H9 (cell line): ENCODE data around the gene CPXM1. TPM values are rescaled to one million over a fixed set of nuclear protein-coding genes. Genes with fewer than 3 reads are reported as not detected.

ENCODE experiments used
- DNase-seq: peaks from one replicate; pipeline ENCODE4 v3.0.0-alpha.2; 2017
- H2AFZ ChIP-seq: one replicate; pipeline ENCODE4 v1.6.1; 2013; ENCODE audit warnings: mild to moderate bottlenecking, low read length, control low read depth, moderate library complexity
- H2AK5ac ChIP-seq: 2 replicates; pipeline ENCODE4 v1.6.1; 2013; ENCODE audit warnings: low read length, control low read depth, mixed read lengths; ENCODE audit not compliant: insufficient read length
- H2BK120ac ChIP-seq: one replicate; pipeline ENCODE4 v1.6.1; 2013; ENCODE audit warnings: low read depth, mild to moderate bottlenecking, low read length, control low read depth, inconsistent platforms; ENCODE audit not compliant: poor library complexity, severe bottlenecking
- H2BK12ac ChIP-seq: 2 replicates; pipeline ENCODE4 v1.6.1; 2013; ENCODE audit warnings: low read length, control low read depth, mixed read lengths, low read depth; ENCODE audit not compliant: insufficient read length
- H2BK15ac ChIP-seq: 2 replicates; pipeline ENCODE4 v1.6.1; 2013; ENCODE audit warnings: low read depth, low read length, control low read depth
- H2BK20ac ChIP-seq: one replicate; pipeline ENCODE4 v1.6.1; 2013; ENCODE audit warnings: low read depth, mild to moderate bottlenecking, low read length, control low read depth, inconsistent platforms; ENCODE audit not compliant: poor library complexity, severe bottlenecking
- H2BK5ac ChIP-seq: 2 replicates; pipeline ENCODE4 v1.6.1; 2013; ENCODE audit warnings: low read length, control low read depth, mixed read lengths; ENCODE audit not compliant: insufficient read length
- H3K14ac ChIP-seq: 2 replicates; pipeline ENCODE4 v1.6.1; 2013; ENCODE audit warnings: low read length, control low read depth; ENCODE audit not compliant: insufficient read depth
- H3K18ac ChIP-seq: 2 replicates; pipeline ENCODE4 v1.6.1; 2013; ENCODE audit warnings: low read depth, mild to moderate bottlenecking, mixed read lengths, low read length, control low read depth; ENCODE audit not compliant: insufficient read length
- H3K23ac ChIP-seq: 2 replicates; pipeline ENCODE4 v1.6.1; 2013; ENCODE audit warnings: low read length, control low read depth, mixed read lengths, low read depth; ENCODE audit not compliant: insufficient read length
- H3K23me2 ChIP-seq: 2 replicates; pipeline ENCODE4 v1.6.1; 2013; ENCODE audit warnings: low read depth, mild to moderate bottlenecking, mixed read lengths, low read length, control low read depth; ENCODE audit not compliant: insufficient read length, poor library complexity, severe bottlenecking
- H3K27ac ChIP-seq: 2 replicates; pipeline ENCODE4 v1.5.1; 2013; ENCODE audit warnings: low read length, control low read depth, mixed read lengths, low read depth; ENCODE audit not compliant: insufficient read length
- H3K27me3 ChIP-seq: 2 replicates; pipeline ENCODE4 v1.6.1; 2013; ENCODE audit warnings: low read length, control low read depth, inconsistent platforms; ENCODE audit not compliant: insufficient read depth
- H3K4ac ChIP-seq: 2 replicates; pipeline ENCODE4 v1.6.1; 2013; ENCODE audit warnings: low read depth, mild to moderate bottlenecking, control low read depth, inconsistent platforms, low read length, moderate library complexity
- H3K4me1 ChIP-seq: 2 replicates; pipeline ENCODE4 v1.6.1; 2013; ENCODE audit warnings: low read length, control low read depth, inconsistent platforms; ENCODE audit not compliant: insufficient read depth
- H3K4me2 ChIP-seq: 2 replicates; pipeline ENCODE4 v1.6.1; 2013; ENCODE audit warnings: low read length, control low read depth, mixed read lengths; ENCODE audit not compliant: insufficient read length, insufficient read depth
- H3K56ac ChIP-seq: 2 replicates; pipeline ENCODE4 v1.6.1; 2013; ENCODE audit warnings: low read depth, mild to moderate bottlenecking, mixed read lengths, low read length, control low read depth; ENCODE audit not compliant: insufficient read length
- H3K79me1 ChIP-seq: 2 replicates; pipeline ENCODE4 v1.6.1; 2013; ENCODE audit warnings: low read depth, mild to moderate bottlenecking, moderate library complexity, low read length, control low read depth, inconsistent platforms; ENCODE audit not compliant: insufficient read depth, poor library complexity, severe bottlenecking
- H3K79me2 ChIP-seq: 2 replicates; pipeline ENCODE4 v1.6.1; 2013; ENCODE audit warnings: low read length, control low read depth, inconsistent platforms; ENCODE audit not compliant: insufficient read depth
- H3K9ac ChIP-seq: 2 replicates; pipeline ENCODE4 v1.6.1; 2013; ENCODE audit warnings: low read length, control low read depth, mixed read lengths; ENCODE audit not compliant: insufficient read length; ENCODE audit errors: extremely low read depth
- H3K9me3 ChIP-seq: one replicate; pipeline ENCODE4 v1.6.1; 2013; ENCODE audit warnings: low read depth, low read length, inconsistent platforms; ENCODE audit not compliant: control insufficient read depth
- H3T11ph ChIP-seq: one replicate; pipeline ENCODE4 v1.6.1; 2013; ENCODE audit warnings: mild to moderate bottlenecking, low read length, control low read depth, inconsistent platforms
- H4K20me1 ChIP-seq: one replicate; pipeline ENCODE4 v1.6.1; 2013; ENCODE audit not compliant: control insufficient read depth, insufficient read length, insufficient read depth
- H4K5ac ChIP-seq: 2 replicates; pipeline ENCODE4 v1.6.1; 2013; ENCODE audit warnings: low read depth, mild to moderate bottlenecking, mixed read lengths, low read length, control low read depth; ENCODE audit not compliant: insufficient read length
- H4K8ac ChIP-seq: replicated peaks from 2 replicates; pipeline ENCODE4 v1.6.1; 2013; ENCODE audit warnings: low read length, control low read depth, mixed read lengths, low read depth; ENCODE audit not compliant: insufficient read length
- H4K91ac ChIP-seq: 2 replicates; pipeline ENCODE4 v1.6.1; 2013; ENCODE audit warnings: low read depth, mild to moderate bottlenecking, moderate library complexity, mixed read lengths, low read length, control low read depth; ENCODE audit not compliant: insufficient read length
- H3K27ac Mint-ChIP-seq, 3 experiments: 2 replicates in 2 of 3; 3 replicates in 1 of 3; pipeline ENCODE4 v1.8.0; 2020 to 2021; ENCODE audit warnings: mixed read lengths in 3 of 3, mild to moderate bottlenecking in 1 of 3, moderate library complexity in 1 of 3
- H3K27me3 Mint-ChIP-seq: 2 replicates; pipeline ENCODE4 v1.8.0; 2021; ENCODE audit warnings: low read depth, mild to moderate bottlenecking, moderate library complexity, mixed read lengths
- H3K36me3 Mint-ChIP-seq, 3 experiments: 2 replicates in 2 of 3; 3 replicates in 1 of 3; pipeline ENCODE4 v1.8.0; 2020 to 2021; ENCODE audit warnings: low read depth in 3 of 3, mixed read lengths in 3 of 3; ENCODE audit not compliant: insufficient read depth in 1 of 3
- H3K4me1 Mint-ChIP-seq, 2 experiments: 2 replicates each; pipeline ENCODE4 v1.8.0; 2020; ENCODE audit warnings: mixed read lengths in 2 of 2
- H3K4me3 Mint-ChIP-seq, 2 experiments: 2 replicates in 1 of 2; 3 replicates in 1 of 2; pipeline ENCODE4 v1.8.0; 2020 to 2021; ENCODE audit warnings: mild to moderate bottlenecking in 2 of 2, mixed read lengths in 2 of 2, moderate library complexity in 1 of 2
- H3K9me3 Mint-ChIP-seq, 2 experiments: 2 replicates in 1 of 2; 3 replicates in 1 of 2; pipeline ENCODE4 v1.8.0; 2020; ENCODE audit warnings: mild to moderate bottlenecking in 2 of 2, mixed read lengths in 2 of 2, moderate library complexity in 1 of 2
- WGBS: extraction: QIAGEN DNeasy Blood & Tissue Kit; methylation state at CpG from one replicate; pipeline ENCODE4 v1.1.7; 2013; ENCODE audit warnings: missing lambda C conversion rate, low lambda C conversion rate, mixed read lengths; ENCODE audit not compliant: insufficient read length; ENCODE audit errors: extremely low coverage; 5-methylcytosine and 5-hydroxymethylcytosine counted together
- total RNA-seq: library from RNA; stranded (reverse); gene quantifications from 2 replicates; pipeline ENCODE4 v1.2.1, GENCODE V29; 2021
- TF ChIP-seq, protein P1 (sequence below): fragments of 200-600 bp; sonication (generic); conservative IDR thresholded peaks from 3 replicates; pipeline ENCODE4 v1.8.0; 2021; ENCODE audit warnings: antibody characterized with exemption, mild to moderate bottlenecking

Gene CPXM1
- total RNA-seq, 1 experiment from 2014 or later, result 69.0 TPM

DNA sequence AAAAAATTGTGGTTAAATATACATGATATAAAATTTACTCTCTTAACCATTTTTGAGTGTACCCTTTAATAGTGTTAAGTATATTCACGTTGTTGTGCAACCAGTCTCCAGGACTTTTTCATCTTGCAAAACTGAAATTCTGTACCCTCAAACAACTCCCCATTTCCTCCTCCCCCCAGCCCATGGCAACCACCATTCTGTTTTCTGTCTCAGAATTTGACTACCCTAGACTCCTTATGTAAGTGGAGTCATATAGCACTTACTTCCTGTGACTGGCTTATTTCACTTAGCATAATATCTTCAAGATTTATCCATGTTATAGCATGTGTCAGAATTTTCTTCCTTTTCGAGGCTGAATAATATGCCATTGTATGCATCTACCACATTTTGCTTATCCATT is 45.2 kb upstream of the CPXM1 start:
- H3K14ac ChIP-seq, result no peak overlapping the region
- no peak overlapping the region for H2BK120ac ChIP-seq
- no CpG with 5 or more reads among the region's 2 CpGs for WGBS
- no peak overlapping the region for H2BK12ac ChIP-seq
- no peak overlapping the region for H3K27ac ChIP-seq
- H3K23ac ChIP-seq, result no peak overlapping the region
- no peaks in the 10 kb centered on the region for H3K79me1 ChIP-seq
- no peaks in the 10 kb centered on the region for H3K27me3 Mint-ChIP-seq
- H2BK15ac ChIP-seq, result no peak overlapping the region
- H3K9me3 ChIP-seq, result no peaks in the 10 kb centered on the region
- H3K4me1 Mint-ChIP-seq, result peaks cover 4% of the 10 kb centered on the region in 2 experiments
- H4K91ac ChIP-seq, result no peak overlapping the region
- no peaks in the 10 kb centered on the region for H3K79me2 ChIP-seq
- no peak overlapping the region for H2AFZ ChIP-seq
- no peak overlapping the region for H3K27ac Mint-ChIP-seq
- H2AK5ac ChIP-seq, result no peak overlapping the region
- no peak for DNase-seq
- no peaks in the 10 kb centered on the region; a peak in 1 of 5 replicates for H3K9me3 Mint-ChIP-seq
- no peak overlapping the region for H3T11ph ChIP-seq
- peaks cover 7% of the 10 kb centered on the region for H3K23me2 ChIP-seq
- TF ChIP-seq, protein P1, sequence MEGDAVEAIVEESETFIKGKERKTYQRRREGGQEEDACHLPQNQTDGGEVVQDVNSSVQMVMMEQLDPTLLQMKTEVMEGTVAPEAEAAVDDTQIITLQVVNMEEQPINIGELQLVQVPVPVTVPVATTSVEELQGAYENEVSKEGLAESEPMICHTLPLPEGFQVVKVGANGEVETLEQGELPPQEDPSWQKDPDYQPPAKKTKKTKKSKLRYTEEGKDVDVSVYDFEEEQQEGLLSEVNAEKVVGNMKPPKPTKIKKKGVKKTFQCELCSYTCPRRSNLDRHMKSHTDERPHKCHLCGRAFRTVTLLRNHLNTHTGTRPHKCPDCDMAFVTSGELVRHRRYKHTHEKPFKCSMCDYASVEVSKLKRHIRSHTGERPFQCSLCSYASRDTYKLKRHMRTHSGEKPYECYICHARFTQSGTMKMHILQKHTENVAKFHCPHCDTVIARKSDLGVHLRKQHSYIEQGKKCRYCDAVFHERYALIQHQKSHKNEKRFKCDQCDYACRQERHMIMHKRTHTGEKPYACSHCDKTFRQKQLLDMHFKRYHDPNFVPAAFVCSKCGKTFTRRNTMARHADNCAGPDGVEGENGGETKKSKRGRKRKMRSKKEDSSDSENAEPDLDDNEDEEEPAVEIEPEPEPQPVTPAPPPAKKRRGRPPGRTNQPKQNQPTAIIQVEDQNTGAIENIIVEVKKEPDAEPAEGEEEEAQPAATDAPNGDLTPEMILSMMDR, result no peak
- H4K5ac ChIP-seq, result no peak overlapping the region
- no peak overlapping the region for H4K8ac ChIP-seq
- H4K20me1 ChIP-seq, result no peaks in the 10 kb centered on the region
- no peaks in the 10 kb centered on the region for H3K27me3 ChIP-seq
- no peak overlapping the region for H3K56ac ChIP-seq
- no peak overlapping the region for H3K4me2 ChIP-seq
- no peak overlapping the region for H3K4ac ChIP-seq
- H3K4me1 ChIP-seq, result no peaks in the 10 kb centered on the region
- no peak overlapping the region for H2BK5ac ChIP-seq
- no peak overlapping the region for H3K4me3 Mint-ChIP-seq
- no peak overlapping the region for H3K18ac ChIP-seq
- no peak overlapping the region for H3K9ac ChIP-seq
- no peaks in the 10 kb centered on the region for H3K36me3 Mint-ChIP-seq
- no peak overlapping the region for H2BK20ac ChIP-seq
